Measurements from ENCODE around the gene POU6F1.
"Not testable (repeated sequence)": the region's sequence is repeated elsewhere in the genome, so short reads cannot be mapped to it uniquely, and the experiment has no call there.

Gene POU6F1, protein sequence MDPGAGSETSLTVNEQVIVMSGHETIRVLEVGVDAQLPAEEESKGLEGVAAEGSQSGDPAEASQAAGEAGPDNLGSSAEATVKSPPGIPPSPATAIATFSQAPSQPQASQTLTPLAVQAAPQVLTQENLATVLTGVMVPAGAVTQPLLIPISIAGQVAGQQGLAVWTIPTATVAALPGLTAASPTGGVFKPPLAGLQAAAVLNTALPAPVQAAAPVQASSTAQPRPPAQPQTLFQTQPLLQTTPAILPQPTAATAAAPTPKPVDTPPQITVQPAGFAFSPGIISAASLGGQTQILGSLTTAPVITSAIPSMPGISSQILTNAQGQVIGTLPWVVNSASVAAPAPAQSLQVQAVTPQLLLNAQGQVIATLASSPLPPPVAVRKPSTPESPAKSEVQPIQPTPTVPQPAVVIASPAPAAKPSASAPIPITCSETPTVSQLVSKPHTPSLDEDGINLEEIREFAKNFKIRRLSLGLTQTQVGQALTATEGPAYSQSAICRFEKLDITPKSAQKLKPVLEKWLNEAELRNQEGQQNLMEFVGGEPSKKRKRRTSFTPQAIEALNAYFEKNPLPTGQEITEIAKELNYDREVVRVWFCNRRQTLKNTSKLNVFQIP
- total RNA-seq: 0.21 to 3.6 (median 1.2) reads per million in 17 experiments

DNA sequence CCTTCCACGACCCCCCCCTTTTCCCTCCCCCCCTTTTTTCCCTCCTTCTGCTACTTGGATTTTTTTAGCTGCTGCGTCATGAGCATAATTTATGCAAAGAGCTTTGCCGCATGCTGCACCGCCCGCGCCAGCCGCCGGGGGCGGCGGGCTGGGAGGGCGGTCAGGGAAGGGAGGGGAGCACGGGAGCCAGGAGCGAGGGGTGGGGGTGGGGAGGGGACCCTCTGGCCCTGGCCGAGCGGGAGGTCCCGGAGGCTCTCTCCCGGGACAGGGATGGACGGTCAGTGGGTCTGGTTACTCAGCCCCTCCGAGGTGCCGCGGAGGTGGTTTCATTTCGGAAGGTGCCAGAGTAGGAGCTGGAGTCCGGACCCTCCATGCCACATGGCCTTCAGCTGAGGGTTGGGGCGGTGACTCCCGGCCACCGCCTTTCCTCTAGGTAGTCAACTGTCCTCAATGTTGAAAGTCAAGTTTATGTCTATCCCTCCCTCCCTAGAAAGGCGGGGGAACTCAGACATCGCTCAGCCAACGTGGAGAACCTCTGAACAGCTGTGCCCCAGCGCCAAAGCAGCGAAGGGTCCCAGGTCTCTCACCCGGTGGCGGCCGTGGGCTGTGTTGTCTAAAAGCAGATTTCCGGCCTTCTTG, at the start of gene POU6F1:
Gene POU6F1 (minus strand): TSS at position 95 of the 639 bp plus-strand sequence. CDS start 11,226 bp downstream, outside the sequence.
- DNase-seq: peak; percentile 75 to 88 (median 84)

DNA sequence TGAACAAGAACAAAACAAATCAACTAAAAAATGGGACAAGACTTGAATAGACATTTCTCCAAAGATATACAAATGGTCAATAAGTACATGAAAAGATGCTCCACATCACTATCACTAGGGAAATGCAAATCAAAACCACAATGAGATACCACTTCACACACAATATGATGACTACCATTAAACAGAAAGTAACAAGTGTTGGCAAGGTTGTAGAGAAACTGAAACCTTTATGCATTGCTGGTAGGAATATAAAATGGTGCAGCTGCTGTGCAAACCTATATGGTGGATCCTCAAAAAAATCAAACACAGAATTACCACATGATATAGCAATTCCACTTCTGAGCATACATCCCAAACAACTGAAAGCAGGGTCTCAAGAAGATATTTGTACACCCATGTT, 47.2 kb upstream of the POU6F1 start:
- no peak for DNase-seq

DNA sequence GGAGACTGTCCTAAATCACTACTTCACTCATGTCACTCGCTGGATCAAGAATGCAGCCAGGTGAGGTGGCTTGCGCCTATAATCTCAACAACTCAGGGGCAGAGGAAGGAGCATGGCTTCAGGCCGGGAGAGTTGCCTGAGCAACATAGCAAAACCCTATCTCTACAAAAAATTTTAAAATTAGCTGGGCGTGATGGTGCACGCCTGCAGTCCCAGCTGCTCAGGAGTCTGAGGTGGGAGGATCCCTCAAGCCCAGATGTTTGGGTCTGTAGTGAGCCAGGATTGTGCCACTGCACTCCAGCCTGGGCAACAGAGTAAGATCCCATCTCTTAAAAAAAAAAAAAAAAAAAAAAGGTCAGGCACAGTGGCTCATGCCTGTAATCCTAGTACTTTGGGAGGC, 46.4 kb upstream of the POU6F1 start:
- no peak for DNase-seq

DNA sequence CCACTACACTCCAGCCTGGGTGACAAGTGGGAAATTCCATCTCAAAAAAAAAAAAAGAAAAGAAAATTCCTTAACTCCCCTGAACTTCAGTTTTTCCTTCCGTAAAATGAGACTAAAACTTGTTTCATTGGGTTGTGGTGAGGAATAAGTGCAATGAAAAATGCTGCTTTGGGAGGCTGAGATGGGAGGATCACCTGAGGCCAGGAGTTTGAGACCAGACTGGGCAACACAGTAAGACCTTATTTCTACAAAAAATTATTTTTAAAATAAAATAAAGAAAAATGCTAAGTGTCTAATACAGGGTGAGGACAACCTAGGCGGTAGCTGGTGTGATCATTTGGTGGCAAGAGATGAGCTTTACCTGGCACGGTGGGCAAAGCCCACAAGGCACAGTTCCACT, 45.5 kb upstream of the POU6F1 start:
- no peak for DNase-seq

DNA sequence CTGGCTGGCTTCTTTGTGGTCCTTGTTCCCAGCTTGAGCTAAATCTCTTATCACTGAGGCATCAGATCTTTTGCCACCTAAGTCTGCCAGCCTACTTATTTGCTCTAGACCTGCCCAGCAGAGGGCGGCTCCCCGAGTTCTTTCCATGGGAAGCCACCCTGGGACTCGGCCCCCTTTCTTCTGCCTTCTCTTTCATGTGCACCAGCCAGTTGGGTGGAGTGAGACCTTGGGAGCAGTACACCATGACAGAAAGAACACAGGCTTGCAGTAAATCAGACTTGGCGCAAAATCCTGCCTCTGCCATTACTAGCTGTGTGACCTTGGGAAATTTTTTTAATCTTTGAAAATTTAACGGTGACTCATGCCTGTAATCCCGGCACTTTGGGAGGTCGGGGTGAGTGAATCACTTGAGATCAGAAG, 44.9 kb upstream of the POU6F1 start:
- DNase-seq: peak; percentile 31 to 78 (median 62)

DNA sequence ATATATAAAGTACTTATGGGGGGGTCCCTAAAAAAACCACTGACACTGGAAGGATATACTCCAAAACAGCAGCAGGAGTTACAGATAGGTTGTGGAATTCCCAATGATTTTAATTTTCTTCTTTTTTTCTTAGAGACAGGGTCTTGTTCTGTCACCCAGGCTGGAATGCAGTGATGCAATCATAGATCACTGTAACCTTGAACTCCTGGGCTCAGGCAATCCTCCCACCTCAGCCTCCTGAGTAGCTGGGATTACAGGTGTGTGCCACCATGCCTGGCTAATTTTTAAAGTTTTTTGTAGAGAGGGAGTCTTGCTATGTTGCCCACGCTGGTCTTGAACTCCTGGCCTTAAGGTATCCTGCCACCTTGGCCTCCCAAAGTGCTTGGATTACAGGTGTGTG, 41.7 kb upstream of the POU6F1 start:
- DNase-seq: not testable (repeated sequence)

DNA sequence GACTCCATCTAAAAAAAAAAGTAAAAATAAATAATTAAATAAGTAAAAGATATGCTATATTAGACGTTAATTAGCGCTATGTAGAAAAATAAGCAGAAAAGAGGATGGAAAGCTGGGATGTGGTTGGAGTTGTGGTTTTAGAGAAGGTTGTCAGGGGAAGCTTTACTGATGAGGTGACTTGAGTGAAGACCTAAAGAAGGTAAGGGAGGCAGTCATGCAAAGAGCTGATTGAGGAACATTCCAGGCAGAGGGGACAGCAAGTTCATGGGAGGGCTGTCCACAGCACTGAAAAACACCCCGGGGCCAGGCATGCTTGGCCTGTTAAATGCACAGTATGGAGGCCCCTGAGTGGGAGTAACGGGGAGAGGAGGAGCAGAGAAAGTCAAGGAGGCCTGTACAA, 36.7 kb upstream of the POU6F1 start:
- no peak for DNase-seq

DNA sequence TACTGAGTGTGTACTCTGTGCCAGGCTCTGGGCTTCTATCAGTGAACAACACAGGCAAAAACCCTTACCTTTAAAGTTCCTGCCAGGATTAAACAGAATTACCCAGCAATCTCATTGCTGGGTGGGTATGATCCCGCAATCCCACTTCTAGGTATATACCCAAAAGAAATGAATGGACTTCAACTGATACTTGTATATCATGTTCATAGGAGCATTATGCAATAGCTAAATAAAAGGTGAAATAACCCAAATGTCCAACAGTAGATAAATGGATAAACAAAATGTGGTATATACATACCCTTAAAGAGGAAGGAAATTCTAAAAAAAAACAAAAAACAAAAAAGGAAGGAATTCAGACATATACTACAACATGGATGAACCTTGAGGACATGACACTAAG, 35.4 kb upstream of the POU6F1 start:
- DNase-seq: no peak

DNA sequence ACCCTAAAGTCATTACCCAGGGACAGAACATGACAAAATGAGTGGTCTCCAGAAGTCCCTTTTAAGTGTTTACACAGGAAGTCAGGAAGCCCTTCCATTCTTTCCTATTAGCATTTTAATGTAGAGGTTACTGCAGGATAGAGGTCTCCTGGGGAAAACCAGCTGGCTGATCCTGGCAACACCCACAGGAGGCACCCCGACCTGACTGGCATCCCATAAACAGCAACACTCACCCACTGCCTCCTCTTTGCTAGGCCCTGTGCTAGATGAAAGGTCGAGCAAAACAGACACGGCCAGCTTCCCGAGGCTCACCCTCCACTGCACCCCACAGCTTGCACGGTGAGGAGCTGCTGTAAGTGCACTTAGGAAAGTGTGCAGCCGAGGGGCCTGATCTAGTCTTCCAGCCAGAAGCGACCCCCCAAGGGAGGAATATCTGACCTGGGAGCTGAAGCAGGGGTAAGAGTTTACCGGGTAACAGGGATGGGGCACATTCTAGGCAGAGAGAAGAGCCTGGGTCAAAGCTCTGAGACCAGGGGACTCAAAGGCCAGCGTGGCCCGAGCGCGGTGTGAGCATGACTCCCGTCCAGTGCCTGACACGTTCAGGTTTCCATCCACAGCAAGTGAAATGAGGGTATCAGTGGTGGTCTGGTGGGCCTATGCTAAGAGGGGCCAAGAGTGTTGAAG, 29.8 kb upstream of the POU6F1 start:
- DNase-seq: no peak

DNA sequence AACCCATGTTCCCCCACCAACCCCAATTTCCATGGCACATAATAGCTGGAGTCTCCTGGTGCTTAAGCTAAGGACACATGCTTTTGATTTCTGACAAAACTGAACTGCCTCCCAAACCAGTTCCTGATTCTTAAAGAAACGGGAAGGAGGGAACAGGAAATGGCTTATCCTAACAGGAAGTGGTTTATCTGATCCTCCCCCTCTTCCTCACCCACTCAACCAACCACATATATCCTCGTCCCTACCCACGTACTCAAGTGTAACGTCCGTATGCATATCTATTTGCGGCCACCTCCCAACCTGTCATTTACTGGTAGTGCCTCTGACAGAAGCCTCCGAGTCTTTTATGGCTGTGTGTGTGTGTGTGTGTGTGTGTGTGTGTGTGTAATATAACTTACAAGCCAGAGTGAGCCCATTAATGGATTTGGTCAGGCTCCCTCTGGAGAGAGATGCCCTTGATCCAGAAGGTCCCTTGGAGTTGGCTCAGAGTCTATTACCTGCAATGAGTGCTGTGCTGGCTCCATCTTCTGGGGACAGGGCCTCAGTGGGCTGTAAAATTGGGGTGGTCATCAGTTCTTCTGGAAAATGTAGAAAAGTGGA, 28.5 kb upstream of the POU6F1 start:
- DNase-seq: peak; percentile 84 to 96 (median 90)

DNA sequence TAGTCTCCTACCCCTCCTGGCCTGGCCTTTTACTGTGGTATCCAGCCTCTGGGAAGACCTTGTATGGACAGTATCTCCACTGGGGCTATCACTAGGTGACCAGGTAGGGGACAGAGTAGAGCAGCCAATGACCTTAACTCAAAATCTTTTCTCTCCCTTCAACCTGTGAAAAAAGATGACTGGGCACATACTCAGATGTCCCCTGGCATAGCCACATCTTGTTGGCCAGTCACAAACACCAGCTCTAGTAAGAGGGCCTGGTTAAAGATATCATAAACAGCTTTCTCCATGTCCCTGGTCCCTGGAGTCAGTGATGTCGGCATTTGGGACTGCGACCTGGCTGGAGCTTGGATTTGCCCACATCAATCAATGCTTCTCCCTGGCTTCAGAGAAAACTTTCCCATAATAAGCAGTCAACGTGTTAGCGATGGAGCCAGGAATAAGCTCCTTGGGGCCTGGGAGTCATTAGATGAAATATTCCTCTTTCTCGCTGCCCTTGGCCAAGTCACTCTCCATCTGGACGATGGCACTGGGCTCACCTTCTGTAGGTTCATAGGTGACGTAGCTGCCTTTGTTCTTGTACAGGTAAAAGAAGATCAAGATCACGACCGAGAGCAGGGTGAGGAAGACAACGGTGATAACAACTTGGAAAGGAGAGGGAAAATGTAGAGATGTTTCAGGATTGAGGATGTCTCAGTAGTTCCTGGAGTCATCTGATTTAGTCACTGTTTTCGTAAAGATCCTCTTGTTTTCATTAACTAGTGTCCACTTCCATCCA, 27.8 kb upstream of the POU6F1 start:
- no peak for DNase-seq

DNA sequence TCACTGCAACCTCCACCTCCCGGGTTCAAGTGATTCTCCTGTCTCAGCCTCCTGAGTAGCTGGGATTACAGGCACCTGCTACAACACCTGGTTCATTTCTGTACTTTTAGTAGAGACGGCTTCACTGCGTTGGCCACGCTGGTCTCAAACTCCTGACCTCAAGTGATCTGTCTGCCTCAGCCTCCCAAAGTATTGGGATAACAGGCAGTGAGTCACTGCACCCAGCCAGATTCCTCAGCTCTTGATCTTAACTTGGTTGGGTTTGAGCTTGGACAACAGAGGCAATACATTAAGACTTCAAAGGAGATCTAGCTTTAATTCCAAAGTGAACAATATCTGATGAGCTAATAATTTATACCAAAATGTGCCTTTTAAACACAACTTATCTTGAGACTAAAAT, 26.4 kb upstream of the POU6F1 start:
- DNase-seq: no peak

DNA sequence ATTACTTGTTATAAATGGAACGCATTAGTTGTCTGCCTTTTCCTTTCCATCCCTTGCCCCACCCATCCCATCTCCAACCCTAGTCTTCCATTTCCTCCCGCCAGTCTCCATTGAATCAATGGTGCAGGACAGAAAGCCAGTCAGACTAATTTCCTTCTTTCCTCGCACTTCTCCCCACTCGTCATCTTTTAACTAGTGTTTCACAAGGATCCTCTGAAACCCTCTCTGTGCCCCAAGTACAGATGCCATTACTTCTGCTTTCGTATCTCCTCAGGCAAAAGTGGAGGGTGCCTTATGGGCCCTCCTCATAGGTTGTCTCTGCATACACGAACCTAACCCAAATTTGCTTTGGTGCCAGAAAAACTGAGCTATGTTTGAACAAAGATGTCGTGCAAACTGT, 25.0 kb upstream of the POU6F1 start:
- peak; percentile 67 to 89 (median 78) for DNase-seq

DNA sequence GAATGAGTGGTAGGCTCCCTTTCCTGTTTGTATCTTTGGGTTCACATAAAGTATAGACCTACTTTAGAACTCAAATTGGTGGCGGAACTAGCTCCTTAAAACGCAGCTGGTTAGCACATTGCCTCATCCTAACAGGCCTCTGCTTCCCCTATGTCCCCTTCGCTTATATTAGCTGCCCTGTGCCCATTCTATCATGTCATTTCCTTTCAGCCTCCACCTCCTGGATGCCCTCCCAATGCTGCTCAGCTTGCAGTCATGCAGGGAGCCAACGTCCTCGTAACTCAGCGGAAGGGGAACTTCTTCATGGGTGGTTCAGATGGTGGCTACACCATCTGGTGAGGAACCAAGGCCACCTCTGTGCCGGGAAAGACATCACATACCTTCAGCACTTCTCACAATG, 24.3 kb upstream of the POU6F1 start:
- peak; percentile 87 to 94 (median 92) for DNase-seq

DNA sequence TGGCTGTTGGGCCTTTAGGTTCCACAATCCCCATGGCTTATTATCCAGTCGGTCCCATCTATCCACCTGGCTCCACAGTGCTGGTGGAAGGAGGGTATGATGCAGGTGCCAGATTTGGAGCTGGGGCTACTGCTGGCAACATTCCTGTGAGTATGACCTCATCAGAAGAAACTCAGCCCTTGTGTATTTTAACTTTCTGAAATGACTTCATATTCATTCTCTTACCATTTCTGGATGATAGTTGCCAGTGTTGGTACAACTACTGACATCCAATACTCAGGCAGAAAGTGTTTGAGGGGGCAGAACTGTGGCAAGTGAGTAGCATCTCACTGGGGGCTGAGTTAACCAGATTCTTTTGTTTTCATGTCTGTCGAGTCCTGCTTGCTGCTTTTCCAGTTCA, 23.1 kb upstream of the POU6F1 start:
- no peak for DNase-seq

DNA sequence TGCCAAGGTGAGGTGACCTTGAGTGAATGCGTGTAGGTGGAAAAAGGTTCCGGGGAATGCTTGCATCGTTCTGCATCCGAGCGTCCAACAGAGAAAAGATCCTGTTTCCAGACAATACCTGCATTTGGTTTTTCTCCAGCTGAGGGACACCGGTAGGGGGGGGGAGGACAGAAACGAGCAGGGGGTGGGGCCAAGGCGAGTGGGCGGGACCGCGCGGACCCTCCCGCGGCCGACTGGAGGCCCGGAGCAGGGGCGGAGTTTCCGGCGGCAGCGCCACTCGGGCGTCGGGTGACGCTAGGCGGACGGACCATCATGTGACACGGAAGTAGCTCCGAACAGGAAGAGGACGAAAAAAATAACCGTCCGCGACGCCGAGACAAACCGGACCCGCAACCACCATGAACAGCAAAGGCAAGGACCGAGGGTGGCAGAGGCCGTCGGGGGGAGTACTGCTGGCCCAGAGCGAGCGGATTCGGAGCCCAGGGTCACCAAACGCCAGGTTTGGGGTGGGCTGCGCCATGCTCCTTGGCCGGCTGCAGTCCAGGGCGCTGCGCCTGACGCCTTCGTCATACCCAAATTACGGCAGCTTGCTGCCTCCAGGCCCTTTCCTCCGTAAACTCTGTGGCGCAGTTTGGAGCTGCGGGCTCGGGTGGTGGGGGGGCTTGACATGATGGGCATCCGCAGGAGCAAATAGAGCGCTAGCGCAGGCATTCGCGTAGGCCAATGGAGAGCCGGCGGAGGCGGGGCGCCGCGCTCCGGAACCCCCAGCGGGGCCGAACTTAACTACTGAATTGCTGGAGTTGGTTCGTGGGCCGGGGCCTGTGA, 20.9 kb upstream of the POU6F1 start, which contains the start of gene DAZAP2:
Gene DAZAP2 (plus strand): TSS at position 317 of the 825 bp plus-strand sequence. CDS start 82 bp downstream, at position 399.
- DNase-seq: peak; percentile 96 to 98 (median 98)

DNA sequence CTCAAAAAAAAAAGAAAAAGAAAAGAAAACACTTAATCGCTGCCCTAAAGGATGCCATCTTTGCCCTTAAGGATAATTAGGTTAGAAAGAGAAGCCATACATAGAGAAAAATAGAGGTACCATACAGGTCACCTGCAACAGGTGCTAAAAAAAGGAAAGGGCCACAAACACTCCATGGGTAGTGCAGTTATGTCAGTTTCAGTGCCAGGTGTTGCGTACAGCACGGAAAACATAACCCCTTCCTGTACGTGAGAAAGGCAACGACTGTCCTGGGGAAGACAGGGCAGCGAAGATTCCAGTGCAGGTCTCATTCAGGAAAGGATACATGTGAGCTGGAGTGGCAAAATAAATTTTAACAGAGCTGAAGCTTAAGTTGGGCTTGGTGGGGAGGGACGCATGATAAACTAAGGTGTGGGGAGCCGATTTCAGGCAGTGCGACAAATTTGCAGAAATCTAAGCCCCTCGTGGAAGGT, 20.2 kb upstream of the POU6F1 start:
- peak in 1 of 4 experiments; percentile 13 for DNase-seq

DNA sequence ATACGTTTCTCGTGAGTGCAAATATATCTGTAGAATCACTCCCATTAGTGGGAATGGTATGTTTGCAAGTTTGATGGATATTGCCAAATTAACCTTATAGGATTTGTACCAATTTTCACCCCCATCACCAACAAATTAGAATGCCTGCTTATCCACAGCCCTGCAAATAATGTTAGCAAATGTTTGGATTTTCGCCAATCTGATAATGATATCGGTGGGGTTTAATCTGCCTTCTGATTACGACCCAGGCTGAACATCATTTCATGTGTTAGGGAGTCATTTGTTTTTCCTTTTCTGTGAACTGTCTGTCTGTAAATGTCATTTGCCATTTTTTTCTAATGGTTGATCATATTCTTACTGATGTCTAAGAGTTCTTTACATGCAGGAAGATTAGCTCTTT, 16.7 kb upstream of the POU6F1 start:
- DNase-seq: no peak

DNA sequence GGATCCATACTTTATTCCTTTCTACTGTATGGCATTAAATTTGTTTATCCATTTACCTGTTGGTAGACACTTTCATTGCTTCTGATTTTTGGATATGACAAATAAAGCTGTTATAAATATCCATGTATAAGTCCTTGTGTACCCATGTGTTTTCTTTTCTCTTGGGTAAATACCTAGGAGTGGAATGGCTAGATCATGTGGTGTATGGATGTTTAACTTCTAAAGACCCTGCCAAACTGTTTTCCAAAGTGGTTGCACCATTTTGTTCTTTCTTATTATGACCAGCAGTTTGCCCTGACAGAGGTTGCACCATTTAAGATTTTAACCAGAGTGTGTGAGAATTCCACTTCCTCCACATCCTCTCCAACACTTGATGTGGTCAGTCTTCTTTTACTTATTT, 14.8 kb upstream of the POU6F1 start:
- DNase-seq: no peak

DNA sequence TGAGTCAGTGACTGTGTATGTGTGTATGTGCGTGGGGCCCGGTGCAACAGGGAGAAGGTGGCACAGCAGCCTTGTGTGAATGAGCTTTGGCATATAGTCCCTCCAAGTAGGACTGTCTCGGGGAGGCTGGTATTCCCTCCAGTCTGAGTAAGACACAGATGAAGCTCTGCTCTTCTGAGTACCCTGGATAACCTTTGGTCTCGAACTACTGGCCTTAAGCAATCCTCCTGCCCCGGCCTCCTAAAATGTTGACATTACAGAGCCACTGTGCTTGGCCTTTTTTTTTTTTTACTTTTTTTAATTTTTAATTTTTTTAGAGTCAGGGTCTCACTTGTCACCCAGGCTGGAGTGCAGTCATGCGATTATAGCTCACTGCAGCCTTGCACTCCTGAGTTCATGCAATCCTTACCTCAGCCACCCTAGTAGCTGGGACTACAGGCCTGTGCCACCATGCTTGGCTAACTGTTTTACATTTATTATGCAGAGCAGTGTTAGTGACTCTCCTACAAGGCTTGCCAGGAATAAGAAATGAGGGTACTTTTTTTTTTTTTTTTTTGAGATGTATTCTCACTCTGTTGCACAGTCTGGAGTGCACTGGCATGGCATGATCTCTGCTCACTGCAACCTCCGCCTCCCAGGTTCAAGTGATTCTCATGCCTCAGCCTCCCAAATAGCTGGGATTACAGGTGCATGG, 11.4 kb upstream of the POU6F1 start:
- no peak for DNase-seq
